Activated naive CD4-positive, alpha-beta T cell treated with Interleukin-2 at 50 U/mL for 16 hours (primary cell): ENCODE data around the gene EPB41.
"Not testable (repeated sequence)": the region's sequence is repeated elsewhere in the genome, so short reads cannot be mapped to it uniquely, and the experiment has no call there.

Experiments
- DNase-seq: peaks from one replicate; pipeline ENCODE4 v3.0.0-alpha.2; 2020

Gene EPB41

GRCh38 chr1:28914228-28915030, at the start of gene EPB41:
Gene EPB41, plus strand, starts transcription at chr1:28914569. Its CDS starts 72,869 bp downstream, at chr1:28987438.
- DNase-seq = peak; percentile 91

GRCh38 chr1:28864695-28865094, 49.7 kb upstream of the EPB41 start:
- DNase-seq = no peak

GRCh38 chr1:28865997-28866650, 48.2 kb upstream of the EPB41 start:
- DNase-seq = no peak

DNA sequence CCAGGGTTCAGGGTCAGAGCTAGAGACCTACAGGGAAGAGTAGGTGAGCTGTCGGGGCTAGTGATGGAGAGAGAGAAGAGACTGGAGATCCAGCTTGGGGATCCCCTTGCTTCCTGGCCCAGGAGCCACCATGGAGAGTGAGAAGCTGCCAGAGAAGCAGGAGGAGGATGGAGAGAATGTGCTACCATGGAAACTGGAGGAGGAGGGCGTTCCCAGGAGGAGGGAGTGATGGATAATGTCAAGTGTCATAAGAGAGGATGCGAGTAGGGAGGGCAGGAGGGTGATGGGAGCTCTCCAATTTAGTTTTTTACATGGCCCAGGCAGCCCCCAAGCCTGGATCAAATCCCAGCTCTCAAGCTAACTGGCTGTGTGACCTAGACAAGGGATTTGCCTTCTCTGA, 46.5 kb upstream of the EPB41 start:
- no peak for DNase-seq

- no peak for DNase-seq
Measured at GRCh38 chr1:28869952-28870351, 44.4 kb upstream of the EPB41 start.

GRCh38 chr1:28871631-28872401, 42.6 kb upstream of the EPB41 start:
- no peak for DNase-seq

DNA sequence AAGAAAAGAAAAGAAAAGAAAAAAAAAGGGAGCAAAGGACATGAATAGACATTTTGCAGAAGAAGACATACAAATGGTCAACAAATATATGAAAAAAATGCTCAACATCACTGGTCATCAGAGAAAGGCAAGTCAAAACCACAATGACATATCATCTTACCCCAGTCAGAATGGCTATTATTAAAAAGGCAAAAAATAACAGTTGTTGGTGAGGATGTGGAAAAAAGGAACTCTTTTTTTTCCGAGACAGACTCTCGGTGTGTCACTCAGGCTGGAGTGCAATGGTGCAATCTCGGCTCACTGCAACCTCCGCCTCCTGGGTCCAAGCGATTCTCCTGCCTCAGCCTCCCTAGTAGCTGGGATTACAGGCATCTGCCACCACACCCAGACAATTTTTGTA, 39.2 kb upstream of the EPB41 start:
- not testable (repeated sequence) for DNase-seq

GRCh38 chr1:28877132-28877781, 37.1 kb upstream of the EPB41 start:
- peak; percentile 76 for DNase-seq

DNA sequence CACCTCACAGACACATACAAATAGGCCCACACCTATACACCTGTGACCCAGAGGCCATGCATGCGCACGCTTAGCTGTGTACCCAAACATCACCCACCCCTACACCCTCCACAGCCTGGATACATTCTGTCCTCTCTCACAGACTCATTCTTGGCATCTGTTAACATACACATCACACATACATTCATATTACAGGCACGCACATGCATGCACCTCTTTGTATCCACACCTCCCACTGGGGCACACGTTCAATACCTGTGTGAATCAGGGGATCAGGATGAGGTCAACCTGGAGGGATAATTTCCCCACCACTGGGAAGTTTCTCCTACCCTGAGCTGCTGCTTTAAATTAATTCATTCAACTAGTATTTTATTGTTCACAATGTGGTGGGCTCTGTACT, 35.6 kb upstream of the EPB41 start:
- no peak for DNase-seq

DNA sequence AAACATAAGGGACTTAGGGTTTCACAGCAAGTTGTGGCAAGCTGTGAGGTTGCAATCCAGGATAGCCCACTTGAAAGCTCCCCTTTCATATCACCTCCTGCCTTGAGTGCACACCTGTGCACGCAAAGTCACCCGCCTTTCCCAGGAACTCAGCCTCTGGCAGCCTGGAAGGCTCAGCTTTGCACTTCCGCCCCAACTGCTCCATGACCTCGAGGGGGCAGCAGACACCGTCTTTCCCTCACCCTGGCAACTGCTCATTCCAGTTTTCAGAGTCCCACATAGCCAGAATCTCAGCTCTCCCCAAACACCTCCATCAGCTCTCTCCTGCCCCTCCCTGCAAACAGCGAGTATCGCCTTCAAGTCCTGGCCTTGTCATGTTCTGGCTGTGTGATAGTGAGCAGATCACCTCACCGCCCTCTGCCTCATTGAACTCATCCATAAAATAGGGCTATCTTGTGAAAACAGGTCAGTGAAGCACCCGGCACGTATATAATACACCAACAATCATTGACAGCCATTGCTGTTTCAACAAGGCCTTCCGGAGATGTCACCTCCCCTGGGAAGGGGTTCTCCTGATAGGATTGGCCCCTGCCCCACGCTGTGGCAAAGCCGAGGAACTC, 32.2 kb upstream of the EPB41 start:
- peak; percentile 80 for DNase-seq

GRCh38 chr1:28883242-28883616, 31.1 kb upstream of the EPB41 start:
- no peak for DNase-seq

DNA sequence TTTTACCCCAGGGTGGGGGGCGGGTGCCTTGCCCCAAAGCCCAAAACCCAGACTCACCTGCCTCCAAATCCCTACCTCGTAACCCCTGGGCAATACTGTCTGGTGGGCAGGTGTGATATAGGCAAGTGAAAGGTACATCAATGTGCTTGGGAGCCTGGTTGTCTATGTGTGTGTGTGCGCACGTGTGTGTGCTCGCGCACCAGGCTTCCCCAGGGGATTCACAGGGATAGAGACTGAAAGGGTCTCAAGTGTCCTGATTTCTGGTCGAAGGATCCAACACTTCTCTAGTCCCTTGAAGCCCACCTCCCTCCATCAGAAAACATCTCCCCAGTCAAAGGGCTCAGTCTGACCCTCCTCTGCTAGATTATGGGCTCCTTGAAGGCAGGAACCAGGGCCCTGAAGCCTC, 28.9 kb upstream of the EPB41 start:
- peak; percentile 13 for DNase-seq

DNA sequence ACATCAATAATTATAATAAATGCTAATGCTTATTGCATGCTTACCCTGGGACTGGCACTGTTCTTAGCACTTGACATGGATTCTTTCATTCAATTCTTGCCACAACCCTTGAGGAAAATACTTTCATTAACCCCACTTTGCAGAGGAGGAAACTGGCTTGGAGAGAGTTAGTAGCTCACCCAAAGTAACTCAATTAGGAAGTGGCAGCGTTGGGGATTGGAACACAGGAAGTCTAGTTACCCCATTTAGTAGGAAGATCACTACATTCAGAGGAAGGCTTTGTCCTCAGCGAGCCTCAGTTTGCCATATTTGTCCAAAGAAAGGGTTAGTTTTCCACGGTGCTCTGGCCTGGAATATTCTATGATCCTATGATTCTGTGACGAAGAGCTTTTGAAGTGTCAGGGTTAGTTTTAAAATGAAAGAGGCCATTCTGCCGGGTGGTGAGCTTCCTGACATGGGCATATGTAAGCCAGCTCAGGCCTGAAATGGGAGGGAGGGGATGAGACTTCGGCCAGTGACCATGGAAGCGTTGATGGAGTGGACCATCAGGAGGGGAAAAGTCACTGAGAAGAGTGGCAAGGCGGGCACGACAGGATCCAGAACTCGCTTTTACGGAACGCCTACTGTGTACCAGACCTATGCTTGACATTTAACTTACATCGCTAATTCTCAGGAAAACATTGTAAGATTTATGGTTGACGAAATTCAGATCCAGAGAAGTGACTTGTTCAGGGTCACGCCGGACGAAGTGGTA, 28.2 kb upstream of the EPB41 start:
- no peak for DNase-seq

DNA sequence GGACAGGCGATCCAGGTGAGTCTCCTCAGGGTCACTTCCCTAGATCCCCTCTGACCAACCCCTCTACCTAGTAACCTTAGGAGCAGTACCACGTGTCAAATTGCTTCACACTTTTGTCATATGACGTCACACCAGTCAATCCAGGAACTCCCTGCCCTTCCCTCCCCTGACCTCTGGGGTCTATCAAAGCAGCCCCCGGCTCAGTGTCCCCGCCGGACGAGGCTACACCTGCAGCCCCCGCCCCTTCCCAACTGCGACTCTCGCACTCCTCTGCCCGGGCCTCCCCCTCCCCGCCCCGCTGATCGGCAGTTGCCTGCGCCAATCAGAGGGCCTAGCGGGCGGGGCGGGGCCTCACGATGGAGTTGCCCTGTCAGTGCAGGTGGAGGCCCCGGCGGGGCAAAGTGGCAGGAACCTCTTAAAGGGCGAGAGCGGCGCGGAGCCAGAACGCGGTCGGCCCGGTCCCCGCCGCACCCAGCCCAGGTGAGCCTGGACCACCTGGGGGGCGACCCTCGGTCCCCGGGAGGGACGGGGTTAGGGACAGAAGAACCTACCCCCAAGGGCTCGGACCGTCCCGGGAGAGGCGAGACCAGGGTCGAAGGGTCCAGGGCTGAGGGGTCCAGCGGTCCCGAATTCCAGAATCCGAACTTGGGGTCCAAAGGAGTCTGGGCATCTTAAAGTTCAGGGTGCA, 27.5 kb upstream of the EPB41 start:
- DNase-seq = peak; percentile 92

DNA sequence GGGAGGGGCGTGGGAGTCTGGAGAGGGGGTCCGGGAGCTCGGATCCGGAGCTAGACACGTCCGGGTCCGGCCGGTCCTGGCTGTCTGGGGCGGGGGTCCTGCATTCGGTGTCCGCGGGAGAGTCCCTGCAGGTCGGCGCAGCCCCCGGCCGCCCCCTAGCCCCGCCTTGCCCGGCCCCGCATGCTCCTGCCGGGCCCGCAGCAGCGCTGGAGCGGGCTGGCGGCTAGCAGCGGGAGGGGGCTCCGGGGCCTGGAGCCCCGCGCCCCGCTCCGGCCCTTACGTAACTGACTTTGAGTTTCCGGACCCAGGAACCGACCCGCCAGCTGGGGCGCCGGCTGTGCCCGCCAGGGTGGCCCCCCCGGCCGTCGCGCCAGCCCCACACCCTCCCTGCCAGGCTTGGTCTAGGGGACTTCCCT, 26.9 kb upstream of the EPB41 start:
- DNase-seq = peak; percentile 59

DNA sequence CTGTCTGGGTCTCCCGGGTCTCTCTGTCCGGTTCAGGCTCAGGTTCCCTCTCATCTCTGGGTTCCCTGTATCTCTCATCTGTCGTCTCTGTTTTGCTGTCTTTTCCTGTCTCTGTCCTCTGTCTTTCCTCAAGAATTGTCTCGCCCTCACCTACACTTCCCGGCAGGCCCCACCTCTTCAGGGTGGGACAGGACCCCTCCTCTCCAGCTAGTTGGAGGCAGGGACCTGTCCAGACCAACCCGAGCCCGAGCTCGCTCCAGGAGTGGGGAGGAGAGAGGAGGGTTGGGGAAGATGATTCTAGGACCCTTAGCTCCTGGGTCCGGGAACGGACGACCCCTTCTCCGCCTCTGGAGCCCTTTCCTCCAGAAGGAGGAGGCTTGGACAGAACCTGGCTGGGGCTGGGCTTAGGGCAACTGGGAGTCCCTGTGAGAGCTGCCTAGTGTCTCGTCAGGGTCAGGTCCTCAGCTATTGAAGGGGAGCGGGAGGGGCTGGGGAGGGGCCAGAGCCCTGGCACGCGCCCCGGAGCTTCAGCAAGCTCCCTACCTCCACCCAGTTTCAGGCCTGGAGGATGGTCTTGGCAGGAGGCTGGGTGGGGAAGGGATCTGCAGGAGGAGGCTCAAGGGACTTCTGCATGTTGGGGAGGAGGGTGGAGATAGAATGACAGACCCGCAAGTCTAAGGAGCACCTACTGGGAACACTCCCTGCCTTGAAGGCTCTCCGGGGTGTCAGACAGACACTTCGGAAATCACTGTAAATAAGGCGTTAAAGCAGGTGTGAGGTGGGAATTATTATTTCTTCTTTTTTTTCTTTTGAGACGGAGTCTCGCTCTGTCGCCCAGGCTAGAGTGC, 26.3 kb upstream of the EPB41 start:
- no peak for DNase-seq

- DNase-seq = no peak
Measured at GRCh38 chr1:28888915-28889314, 25.5 kb upstream of the EPB41 start.

DNA sequence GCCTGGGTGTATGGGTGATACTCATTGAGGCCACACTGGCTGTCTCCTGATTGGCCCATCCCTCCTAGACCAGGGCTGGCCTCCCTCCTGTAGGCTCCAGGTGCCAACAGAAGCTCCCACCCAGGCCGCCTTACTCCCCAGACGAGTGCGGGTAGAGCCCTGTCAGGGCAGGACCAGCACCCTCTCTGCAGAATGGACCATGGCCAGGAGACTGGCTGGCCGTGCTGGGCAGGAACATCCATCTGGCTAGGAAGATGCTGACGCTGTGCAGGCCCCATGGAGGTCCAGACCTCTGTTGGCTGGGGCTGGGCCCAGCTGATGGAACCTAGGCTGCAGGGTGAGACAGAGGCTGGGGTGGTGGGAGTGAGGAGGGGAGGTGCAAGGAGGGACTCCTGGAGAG, 25.0 kb upstream of the EPB41 start:
- DNase-seq = no peak

GRCh38 chr1:28890435-28890834, 23.9 kb upstream of the EPB41 start:
- no peak for DNase-seq

GRCh38 chr1:28890836-28891235, 23.5 kb upstream of the EPB41 start:
- DNase-seq = no peak
